GM23248 (cell line): ENCODE measurements around the gene SNIP1.

Experiments used
- EZH2 ChIP-seq: fragments of 200-600 bp; sonication (generic); IDR thresholded peaks from 2 replicates; pipeline ENCODE4 v1.6.1; 2018; ENCODE audit warnings: antibody characterized with exemption, mild to moderate bottlenecking; ENCODE audit not compliant: insufficient read depth, poor library complexity, severe bottlenecking
- EZH2phosphoT487 ChIP-seq: fragments of 200-600 bp; sonication (generic); IDR thresholded peaks from 2 replicates; pipeline ENCODE4 v1.6.1; 2018; ENCODE audit warnings: antibody characterized with exemption, moderate library complexity, mild to moderate bottlenecking, low read depth; ENCODE audit not compliant: insufficient read depth

DNA sequence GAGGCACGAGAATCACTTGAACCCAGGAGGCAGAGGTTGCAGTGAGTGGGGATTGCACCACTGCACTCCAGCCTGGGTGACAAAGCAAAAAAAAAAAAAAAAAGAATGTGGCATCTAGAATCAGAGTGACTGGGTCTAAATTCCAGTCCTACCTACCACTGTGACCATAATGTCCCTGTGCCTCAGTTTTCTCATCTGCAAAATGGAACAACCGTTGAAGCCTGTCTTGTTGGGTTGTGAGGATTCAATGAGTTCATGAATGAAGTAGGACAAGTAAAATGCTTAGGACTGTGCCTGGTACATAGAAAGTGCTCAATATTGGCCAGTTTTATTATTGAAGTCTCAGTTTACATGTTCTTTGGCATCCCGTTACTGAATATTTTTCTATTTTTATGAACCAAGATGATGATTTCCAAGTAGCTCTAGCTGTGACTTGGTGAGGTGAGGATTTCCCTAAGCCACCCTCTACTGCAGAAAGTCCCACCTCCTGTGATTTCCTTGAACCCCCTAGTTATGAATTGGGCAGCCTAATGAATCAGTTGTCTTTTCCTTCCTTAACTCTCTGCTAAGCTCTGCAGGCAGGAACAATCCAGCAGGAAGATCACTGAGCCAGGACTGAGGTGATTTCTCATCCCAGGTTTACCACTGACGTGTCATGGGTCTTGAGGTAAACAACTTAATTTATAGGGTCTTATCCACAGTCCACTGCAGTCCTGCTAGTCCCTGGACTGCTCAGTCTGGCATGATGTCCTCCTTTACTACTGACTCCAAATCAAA lies 20.6 kb downstream of the SNIP1 start:
- TF ChIP-seq EZH2 (no peak), EZH2phosphoT487 (no peak)
